Activated CD4-positive, CD25-positive, alpha-beta regulatory T cell treated with anti-CD3 and anti-CD28 coated beads, Interleukin-2, amount 50 U/mL, for 24 hours (primary cell): ENCODE measurements around the gene SERPINB4.
"Not testable (repeated sequence)": the region's sequence is repeated elsewhere in the genome, so short reads cannot be mapped to it uniquely, and the experiment has no call there.

Experiments used
- ATAC-seq, 2 donors: fragments of 150-1000 bp; cut with Tn5 transposase; one replicate each; pipeline ENCODE4 v1.10.0; 2021; ENCODE audit warnings: mild to moderate bottlenecking in 1 of 2, moderate library complexity in 1 of 2

The SERPINB4 gene

GRCh38 chr18:63644142-63644541 lies at the start of gene SERPINB4:
TSS of gene SERPINB4 (minus strand) at chr18:63644256. CDS start at chr18:63643577, 679 bp downstream.
- ATAC-seq, result not testable (repeated sequence)

DNA sequence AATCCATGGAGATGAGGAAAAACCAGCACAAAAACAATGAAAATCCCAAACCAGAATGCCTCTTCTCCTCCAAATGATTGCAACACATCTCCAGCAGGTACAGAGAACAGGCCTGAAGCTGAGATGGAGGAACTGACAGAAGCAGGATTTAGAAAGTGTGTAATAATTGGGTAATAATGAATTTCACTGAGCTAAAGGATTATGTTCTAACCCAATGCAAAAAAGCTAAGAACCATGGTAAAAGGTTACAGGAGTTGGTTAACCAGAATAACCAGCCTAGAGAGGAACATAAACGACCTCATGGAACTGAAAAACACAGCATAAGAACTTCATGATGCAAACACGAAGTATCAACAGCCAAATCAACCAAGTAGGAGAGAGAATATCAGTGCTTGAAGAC lies 45.0 kb upstream of the SERPINB4 start:
- no peak for ATAC-seq

GRCh38 chr18:63686871-63687270 lies 42.8 kb upstream of the SERPINB4 start:
- ATAC-seq, result no peak

DNA sequence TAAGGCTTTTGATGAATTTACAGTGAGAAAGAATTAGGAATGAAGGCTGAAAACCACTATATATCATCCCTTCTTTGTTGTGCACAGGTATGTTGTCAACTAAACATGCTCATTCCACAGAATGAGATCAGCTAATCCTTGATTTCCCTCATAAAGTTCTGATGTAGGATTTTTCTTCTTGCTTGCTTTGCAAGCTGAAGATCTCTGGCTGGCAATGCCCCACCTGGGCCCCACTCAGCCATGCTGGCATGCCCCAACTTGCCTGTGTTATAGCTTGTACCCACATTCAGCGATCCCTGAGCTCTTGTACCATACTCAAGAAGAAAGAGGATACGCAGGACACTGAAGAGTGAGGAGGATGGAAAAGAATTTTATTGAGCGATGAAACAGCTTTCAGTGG lies 40.7 kb upstream of the SERPINB4 start:
- ATAC-seq, result no peak

- no peak for ATAC-seq
Measured at GRCh38 chr18:63683890-63684289, 39.8 kb upstream of the SERPINB4 start.

DNA sequence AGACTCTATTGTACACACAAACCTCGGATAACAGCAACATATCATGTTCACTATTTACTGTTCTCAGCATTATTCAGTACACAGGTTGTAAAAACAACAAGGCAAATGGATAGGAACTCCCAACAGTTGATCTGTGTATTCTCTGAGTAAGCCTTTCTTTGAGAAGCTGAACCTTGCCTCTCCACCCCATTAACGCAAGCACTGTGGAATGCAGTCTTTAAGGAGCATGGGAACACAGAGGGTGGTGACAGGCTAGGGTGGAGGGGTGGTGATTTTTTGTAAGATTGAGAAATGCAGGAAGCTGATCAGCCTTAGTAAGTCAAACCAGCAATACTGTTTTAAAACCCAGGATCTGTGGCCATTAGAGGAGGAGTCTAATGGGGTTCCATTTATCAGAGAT lies 39.1 kb upstream of the SERPINB4 start:
- ATAC-seq, result no peak

DNA sequence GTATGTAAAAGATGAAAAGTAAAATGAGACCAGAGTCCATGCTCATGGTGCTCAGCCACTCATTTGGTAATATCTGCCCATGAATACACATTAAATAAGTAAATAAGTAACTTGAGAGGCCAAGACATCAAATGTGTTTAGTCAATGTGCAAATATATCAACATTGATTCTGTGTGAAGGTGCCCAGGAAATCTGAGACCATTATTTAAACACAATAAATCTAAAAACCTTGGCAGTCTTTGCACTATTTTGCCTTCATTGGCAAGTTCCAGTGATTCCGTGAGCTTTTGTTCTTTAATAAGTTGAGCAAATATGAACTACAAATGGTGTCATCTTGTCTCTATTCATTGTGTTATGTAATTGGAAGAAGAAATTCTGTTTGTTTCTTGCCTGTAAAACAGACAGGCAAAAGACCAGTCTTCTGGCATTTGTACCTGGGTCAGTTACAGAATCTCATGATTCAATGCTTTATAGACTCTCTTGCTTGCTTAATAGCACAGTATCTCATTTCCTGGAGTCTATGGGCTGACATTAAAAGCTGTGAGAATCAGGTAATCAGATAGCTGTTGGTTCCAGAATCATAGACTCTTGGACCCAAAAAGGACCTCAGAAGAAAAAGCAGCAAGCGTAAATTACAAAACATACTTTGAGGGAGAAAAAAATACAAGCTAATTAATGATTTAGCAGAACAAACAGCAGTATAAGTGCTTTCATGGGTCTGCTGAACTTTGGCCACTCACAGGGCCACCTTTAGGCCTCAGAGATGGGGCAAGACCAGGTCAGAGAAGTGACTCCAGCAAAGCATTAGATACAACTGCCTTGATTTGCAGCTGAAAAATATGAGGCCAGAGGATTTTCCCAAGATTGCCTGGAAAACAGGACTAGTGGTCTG lies 37.6 kb upstream of the SERPINB4 start:
- no peak for ATAC-seq

DNA sequence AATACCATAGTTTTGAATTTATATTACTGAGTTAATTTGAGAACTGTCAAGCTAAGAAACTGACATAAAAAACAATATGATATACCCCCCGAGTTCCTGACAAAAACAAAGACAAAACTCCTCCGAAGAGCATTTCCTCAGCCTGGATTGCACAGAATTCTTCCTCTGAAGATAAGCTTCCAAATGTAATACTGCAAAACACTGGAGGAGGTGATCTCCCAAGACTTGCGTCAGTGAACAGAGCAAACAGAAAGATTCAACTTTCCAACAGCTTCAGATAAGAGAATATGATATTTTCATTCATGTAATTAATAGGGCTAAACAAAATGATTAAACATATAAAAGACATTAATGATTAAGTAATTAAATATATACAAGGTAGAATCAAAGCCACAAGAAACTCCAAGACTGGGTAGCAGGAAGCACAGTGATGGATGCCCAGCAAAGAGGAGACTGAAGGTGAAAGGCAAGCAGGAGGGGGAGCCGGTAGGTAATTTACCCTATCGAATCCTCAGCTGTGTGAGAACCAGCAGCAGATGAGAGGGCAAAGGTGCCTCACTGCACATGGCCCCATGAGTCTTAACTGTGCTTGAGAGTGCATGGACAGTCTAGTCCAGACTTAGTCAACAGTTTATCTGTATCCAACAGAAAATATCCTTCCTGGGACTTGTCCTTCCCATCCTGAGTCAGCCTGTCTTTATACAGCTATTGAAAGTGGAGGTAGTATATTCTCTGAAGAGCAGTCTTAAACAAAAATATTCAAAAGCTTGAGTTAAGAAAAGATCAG lies 36.0 kb upstream of the SERPINB4 start:
- no peak for ATAC-seq

DNA sequence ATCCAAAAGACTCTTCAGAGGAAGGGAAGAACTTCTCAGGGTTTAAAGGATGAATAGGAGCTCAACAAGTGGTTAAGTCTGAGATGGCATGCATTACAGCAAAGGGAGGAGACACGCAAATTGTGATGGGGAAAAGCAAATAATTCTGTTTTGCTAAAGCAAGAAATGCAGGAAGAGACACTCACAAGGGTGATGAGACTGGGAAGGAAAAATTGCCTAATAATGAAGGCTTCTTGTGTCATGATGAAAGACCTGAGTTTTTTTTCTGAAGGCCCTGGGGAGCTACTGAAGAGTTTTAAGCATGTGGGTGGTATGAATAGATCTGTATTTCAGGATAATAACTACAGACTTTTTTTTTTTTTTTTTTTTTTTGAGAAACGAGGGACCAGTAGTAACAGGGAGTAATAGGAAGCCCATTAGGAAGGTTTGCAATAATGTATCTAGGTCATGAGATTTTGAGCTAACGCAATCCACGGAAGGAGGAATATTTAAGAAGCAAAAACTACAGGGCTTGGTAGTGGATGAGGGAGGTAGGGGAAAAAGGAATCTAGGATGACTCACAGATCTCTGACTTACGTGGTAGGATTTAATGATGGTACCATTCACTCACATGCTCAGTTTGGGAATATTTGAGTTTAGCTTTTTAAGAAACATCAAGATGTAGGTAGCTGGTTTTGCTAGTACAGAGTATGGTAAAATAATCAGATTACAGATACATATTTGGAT lies 33.6 kb upstream of the SERPINB4 start:
- no peak for ATAC-seq

DNA sequence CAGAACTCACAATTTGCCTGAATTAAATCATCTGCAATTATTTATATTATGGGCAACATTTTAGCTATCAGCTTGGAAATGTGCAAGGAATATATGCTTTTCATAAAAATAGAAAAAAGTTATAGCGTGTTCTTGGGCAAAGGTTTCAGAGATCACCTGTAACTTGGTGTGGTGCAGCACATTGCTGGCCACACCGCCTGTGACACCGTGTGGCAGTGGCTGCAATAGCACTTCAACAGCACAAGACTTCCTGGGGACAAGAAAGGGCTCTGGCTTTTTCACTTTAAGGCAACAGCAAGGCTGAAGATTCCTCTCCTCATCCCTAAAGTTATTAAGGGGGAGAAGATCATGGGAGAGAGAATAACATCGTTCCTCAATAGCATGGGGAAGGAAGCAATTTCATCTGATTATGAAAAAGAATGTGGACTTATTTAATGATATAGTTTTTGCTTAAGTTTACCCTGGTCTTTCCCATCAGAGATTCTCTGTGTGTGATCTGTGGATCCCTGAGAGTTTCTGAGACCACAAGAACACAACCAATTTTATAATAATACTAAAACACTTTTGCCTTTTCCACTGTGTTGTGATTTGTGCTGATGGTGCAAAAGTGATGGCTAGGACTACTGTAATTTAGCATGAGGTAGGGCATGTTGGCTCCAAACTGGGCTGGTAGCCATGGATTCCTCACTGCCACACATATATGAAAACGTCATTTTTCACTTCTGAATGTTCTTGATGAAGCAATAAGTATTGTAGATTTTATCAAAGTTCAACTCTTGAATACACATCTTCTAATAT lies 32.7 kb upstream of the SERPINB4 start:
- ATAC-seq, result no peak

DNA sequence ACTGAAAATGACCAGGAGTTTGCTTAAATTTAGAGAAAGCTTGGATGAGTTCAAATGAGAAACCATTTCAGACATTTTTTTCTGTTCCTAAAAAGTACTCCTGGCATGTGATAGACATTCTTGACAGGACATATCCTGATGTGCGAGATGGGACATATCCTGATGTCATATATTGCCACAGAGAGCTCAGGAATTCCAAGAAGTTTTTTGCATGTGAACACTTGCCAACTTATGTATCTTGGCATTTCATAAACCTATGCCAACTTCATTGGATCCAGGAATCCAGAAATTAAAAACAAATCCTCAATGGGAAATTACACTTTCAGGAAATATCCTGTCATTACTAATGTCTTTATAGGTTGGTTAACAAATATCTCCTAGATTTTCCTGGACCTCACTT lies 20.5 kb upstream of the SERPINB4 start:
- no peak for ATAC-seq

DNA sequence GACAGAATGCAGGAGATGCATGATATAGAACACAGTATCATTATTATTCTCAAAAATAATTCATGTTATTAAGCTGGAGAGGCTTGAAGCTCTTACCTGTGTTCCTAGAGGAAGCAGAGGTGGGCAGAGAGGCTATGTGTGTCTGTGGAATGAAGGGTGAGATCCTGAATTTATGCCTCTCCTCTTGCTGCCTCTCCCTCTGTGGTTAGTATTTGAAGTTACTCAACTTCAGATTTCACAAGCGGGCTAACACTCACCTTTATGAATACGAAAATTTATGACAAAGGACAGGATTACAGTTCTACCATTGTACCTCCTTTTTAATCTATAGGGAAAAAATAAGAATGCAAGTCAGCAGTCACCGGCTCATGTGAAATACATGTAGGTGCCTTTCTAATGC lies 17.7 kb upstream of the SERPINB4 start, which contains the start of gene SERPINB3:
Gene SERPINB3, minus strand, starts transcription at position 144 of the 400 bp plus-strand sequence. CDS start 677 bp downstream, outside the sequence.
- ATAC-seq, result not testable (repeated sequence)

DNA sequence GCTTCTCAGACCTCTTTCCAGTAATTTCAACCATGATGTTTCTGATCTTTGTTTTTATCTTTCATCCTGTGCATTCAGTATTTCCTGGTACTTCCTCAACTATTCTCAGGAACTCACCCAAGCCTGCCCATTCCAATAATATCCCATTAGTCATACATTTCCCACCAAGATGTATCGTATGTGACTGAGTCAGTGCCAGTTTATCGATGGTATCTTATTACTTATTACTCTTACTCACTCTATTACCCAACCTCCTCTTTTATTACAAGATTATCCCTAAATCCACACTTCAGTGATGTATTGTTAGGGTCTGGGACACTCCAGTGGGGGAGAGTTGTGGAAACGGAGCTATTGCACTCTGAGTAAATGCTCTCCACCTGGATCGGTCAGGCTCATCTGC lies 14.9 kb upstream of the SERPINB4 start:
- ATAC-seq, result not testable (repeated sequence)

DNA sequence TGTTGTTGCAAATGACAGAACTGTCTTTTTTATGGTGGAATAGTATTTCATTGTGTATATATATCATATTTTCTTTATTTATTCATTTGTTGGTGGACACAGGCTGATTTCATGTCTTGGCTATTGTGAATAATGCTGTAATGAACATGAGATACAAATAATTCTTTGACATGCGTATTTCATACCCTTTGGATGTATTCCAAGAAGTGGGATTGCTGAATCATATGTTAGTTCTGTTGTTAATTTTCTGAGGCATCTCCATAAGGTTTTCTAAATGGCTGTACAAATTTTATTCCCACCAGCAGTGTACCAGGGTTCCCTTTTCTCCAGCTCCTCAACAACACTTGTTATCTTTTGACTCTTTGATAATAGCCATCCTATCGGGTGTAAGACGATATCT lies 6.2 kb upstream of the SERPINB4 start:
- not testable (repeated sequence) for ATAC-seq

- ATAC-seq, result no peak
Measured at GRCh38 chr18:63648241-63648640, 4.2 kb upstream of the SERPINB4 start.

- no peak for ATAC-seq
Measured at GRCh38 chr18:63646936-63647335, 2.9 kb upstream of the SERPINB4 start.

- not testable (repeated sequence) for ATAC-seq
Measured at GRCh38 chr18:63644694-63645093, 638 bp upstream of the SERPINB4 start.

DNA sequence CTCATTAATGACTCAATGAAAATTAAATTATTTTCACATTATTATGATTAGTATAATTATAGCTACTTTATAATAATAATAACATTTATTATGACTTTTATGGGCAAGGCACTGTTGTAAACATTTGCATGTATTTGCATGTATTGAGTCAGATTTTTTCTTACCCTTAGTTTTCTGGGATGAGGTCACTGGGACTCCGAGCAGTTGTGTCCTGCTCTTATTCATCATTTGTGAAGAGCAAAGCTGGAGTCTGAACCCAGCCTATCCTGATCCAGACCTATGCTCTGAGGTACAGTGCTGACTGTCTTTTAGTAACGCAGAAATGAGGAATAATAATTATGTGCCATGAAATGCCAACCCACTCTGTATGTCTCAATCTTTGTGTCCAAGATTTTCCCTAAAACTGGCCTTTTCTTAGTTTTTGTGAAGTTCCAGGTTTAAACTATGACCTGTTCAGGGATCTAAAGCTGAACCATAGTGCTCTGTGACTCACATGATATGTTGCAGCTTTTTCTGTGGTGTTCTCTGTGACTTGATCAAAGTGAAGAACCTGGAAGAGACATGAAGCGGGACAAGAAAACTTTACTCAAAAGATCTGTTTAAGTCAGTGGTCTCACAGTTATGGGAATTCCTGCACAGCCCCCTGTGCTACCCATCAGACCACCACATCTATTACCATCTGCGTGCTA lies 1.2 kb downstream of the SERPINB4 start:
- ATAC-seq, result not testable (repeated sequence)

GRCh38 chr18:63641157-63641680 lies 2.8 kb downstream of the SERPINB4 start:
- not testable (repeated sequence) for ATAC-seq

DNA sequence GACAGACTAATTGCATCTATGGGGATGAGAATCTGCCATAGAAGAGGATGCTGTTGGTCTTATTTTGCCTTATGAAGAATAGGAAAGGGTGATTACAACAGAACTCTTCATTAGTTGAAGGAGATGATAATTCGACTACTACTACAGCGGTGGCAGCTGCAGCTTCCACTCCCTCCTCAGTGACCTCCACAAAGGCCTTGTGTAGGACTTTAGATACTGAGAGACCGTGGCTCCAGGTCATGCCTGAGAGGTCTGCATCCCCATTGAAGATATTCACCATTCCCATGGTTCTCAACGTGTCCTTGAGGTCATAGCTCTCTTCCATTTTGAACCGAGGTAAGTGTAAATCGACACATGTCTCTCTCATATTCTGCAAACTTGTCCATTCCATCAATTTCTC lies 6.4 kb downstream of the SERPINB4 start:
- no peak for ATAC-seq

DNA sequence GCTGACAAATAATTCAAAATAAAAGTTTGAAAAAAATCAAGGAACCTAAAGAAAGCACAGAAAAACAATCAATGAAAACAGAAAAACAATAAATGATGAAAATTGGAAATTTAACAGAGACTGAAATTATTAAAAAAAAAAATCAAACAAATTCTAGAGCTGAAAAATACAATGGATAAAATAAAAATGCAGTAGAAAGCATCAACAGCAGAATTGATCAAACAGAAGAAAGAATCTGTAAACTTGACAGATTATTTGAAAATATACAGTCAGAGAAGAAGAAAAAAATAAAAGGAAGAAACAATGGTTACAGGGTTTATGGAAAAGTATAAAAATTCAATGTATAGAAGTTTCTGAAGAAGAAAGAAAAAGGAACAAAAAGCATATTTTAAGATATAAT lies 16.2 kb downstream of the SERPINB4 start:
- ATAC-seq, result no peak
